Vagina (tissue), 2 donors: Measurements from ENCODE around the gene KRTAP19-3.

Experiments
- POLR2A ChIP-seq, 2 donors: fragments of 450-650 bp; IDR thresholded peaks; one replicate each; pipeline ENCODE4 v1.6.1; 2017; ENCODE audit warnings: antibody characterized with exemption in 2 of 2, mild to moderate bottlenecking in 2 of 2, moderate library complexity in 2 of 2
- POLR2AphosphoS5 ChIP-seq, 2 donors: sonication (generic); formaldehyde crosslinking; IDR thresholded peaks; one replicate each; pipeline ENCODE4 v1.9.0; 2017; ENCODE audit warnings: antibody characterized with exemption in 2 of 2, mild to moderate bottlenecking in 2 of 2, low read depth in 1 of 2; ENCODE audit not compliant: insufficient read depth in 1 of 2
- TF ChIP-seq, protein P1 (sequence below), 3 experiments: fragments of 450-650 bp in 2 of 3; fragments of 200-600 bp in 1 of 3; sonication (generic) in 1 of 3; IDR thresholded peaks; one replicate each; pipeline ENCODE4 v1.5.1; 2017 to 2019; ENCODE audit warnings: antibody characterized with exemption in 3 of 3, mild to moderate bottlenecking in 2 of 3, moderate library complexity in 2 of 3

DNA sequence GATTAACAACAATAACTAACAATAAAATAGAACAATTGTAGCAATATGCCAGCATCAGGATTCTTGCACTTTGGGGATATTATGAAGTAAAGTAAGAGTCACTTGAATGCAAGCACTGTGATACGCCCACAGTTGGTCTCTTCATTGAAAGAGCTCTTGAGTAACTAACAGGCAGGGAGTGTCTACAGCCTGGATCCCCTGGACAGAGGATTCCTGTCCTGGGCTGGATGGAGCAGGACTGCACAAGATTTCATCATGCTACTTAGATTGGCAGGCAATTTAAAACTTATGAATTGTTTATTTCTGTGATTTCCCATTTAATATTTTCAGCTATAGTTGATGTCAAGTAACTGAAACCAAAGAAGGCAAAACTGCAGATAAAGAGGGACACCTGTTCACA is 23.9 kb upstream of the KRTAP19-3 start:
- TF ChIP-seq POLR2A (IDR thresholded peaks at IDR 0.05) (no peak), POLR2AphosphoS5 (IDR thresholded peaks at IDR 0.05; ENCODE audit: insufficient read depth in 1 of 2, low read depth in 1 of 2) (no peak)
- TF ChIP-seq, protein P1, sequence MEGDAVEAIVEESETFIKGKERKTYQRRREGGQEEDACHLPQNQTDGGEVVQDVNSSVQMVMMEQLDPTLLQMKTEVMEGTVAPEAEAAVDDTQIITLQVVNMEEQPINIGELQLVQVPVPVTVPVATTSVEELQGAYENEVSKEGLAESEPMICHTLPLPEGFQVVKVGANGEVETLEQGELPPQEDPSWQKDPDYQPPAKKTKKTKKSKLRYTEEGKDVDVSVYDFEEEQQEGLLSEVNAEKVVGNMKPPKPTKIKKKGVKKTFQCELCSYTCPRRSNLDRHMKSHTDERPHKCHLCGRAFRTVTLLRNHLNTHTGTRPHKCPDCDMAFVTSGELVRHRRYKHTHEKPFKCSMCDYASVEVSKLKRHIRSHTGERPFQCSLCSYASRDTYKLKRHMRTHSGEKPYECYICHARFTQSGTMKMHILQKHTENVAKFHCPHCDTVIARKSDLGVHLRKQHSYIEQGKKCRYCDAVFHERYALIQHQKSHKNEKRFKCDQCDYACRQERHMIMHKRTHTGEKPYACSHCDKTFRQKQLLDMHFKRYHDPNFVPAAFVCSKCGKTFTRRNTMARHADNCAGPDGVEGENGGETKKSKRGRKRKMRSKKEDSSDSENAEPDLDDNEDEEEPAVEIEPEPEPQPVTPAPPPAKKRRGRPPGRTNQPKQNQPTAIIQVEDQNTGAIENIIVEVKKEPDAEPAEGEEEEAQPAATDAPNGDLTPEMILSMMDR (IDR thresholded peaks at IDR 0.05), result no peak
